GM12801 (cell line): Measurements from ENCODE around the gene GNPTG.

Source experiments
- CTCF ChIP-seq: IDR thresholded peaks from one replicate; pipeline ENCODE4 v1.5.1; 2011; ENCODE audit warnings: control low read depth; ENCODE audit not compliant: insufficient read length; ENCODE audit errors: extremely low read depth

Gene GNPTG

GRCh38 chr16:1403733-1404132 lies 52.0 kb downstream of the GNPTG start:
- TF ChIP-seq CTCF, result no peak

- no peak for TF ChIP-seq CTCF
These were observed 56.0 kb downstream of the GNPTG start for GRCh38 chr16:1407753-1408152.

GRCh38 chr16:1408171-1408837 lies 56.6 kb downstream of the GNPTG start:
- no peak for TF ChIP-seq CTCF

GRCh38 chr16:1412847-1413246 lies 61.1 kb downstream of the GNPTG start:
- no peak for TF ChIP-seq CTCF
